Measurements from ENCODE around the gene XYLT1. TPM values are rescaled to one million over a fixed set of nuclear protein-coding genes. Genes with fewer than 3 reads are reported as not detected.

The XYLT1 gene
- total and polyA plus RNA-seq, 2 of the 8 experiments (the other 6 are each of a cell fraction or from before 2014, with no cell fraction given): 6.6 to 25.4 TPM

DNA sequence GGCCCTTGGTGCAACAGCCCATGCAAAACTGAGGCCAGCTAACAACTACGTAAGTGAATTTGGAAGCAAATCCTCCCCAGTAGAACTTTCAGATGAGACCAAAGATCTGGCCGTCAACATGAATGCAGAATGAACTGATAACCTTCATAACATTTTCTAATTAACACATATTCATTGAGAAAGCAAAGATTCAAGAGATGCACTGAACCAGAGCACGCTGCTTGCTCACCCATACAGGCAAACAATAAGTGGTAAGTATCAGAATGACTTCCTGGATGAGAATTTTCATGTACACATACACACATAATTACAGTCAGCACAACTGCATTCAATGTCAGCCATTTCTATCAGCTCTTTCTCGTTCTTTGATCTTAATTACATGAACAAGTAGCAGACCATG, 30.6 kb downstream of the XYLT1 start:
- H3K79me2 ChIP-seq (ENCODE audit: control insufficient read depth in 1 of 2, insufficient read depth in 2 of 2, low read length in 2 of 2): peaks cover 0 to 6% of the 10 kb centered on the region in 2 experiments; a peak in 2 of 4 replicates
- no peak overlapping the region for H2BK12ac ChIP-seq (ENCODE audit: low read depth, low read length)
- no peak for DNase-seq (ENCODE audit: low read depth in 1 of 2, low spot score in 2 of 2)
- H3K4me1 ChIP-seq (replicated peaks in 1 of 4; ENCODE audit: control insufficient read depth in 3 of 4, insufficient read depth in 4 of 4, low read length in 3 of 4): peaks cover 0 to 7% (median 0%) of the 10 kb centered on the region in 4 experiments; a peak in 1 of 7 replicates
- H3K18ac ChIP-seq (ENCODE audit: extremely low read depth, low read length): no peak overlapping the region
- H3K4me3 ChIP-seq (ENCODE audit: extremely low read depth in 1 of 4, insufficient read depth in 2 of 4, low read depth in 3 of 4, low read length in 4 of 4): no peak overlapping the region
- no peak for FAIRE-seq
- no peak overlapping the region for H4K8ac ChIP-seq (ENCODE audit: extremely low read depth, insufficient read depth, low read length)
- H3K36me3 ChIP-seq (ENCODE audit: control insufficient read depth in 2 of 4, insufficient read depth in 4 of 4, low read length in 3 of 4): no peaks in the 10 kb centered on the region
- no peak overlapping the region for H2BK15ac ChIP-seq (ENCODE audit: low read length)
- H3K23me2 ChIP-seq (ENCODE audit: low read depth, low read length): no peaks in the 10 kb centered on the region
- H3K79me1 ChIP-seq (ENCODE audit: low read depth, low read length): peaks cover 2% of the 10 kb centered on the region
- H4K91ac ChIP-seq (replicated peaks; ENCODE audit: insufficient read length, low read length): no peak overlapping the region
- peaks cover 0 to 2% of the 10 kb centered on the region in 2 experiments for H4K20me1 ChIP-seq (replicated peaks in 1 of 2; ENCODE audit: control insufficient read depth in 1 of 2, insufficient read depth in 2 of 2, low read length in 2 of 2)
- ChIA-PET CTCF (ENCODE audit: partially characterized antibody) (interaction anchor here (1.9 kb wide), 2 partner anchors 15 to 35 kb away, joined by 4 to 5 read pairs; no protein-coding TSS in a partner anchor), POLR2A (ENCODE audit: partially characterized antibody) (interaction anchor here (0.9 kb wide), 1 partner anchor 69 kb away, joined by 3 read pairs; no protein-coding TSS in a partner anchor)
- no peaks in the 10 kb centered on the region for H3K27me3 ChIP-seq (replicated peaks in 1 of 4; ENCODE audit: control insufficient read depth in 3 of 4, extremely low read depth in 1 of 4, insufficient read depth in 3 of 4, low read length in 3 of 4)
- H3K14ac ChIP-seq (ENCODE audit: insufficient read length): no peak overlapping the region
- no peaks in the 10 kb centered on the region for H3K9me3 ChIP-seq (ENCODE audit: insufficient read depth in 2 of 2, low read depth in 1 of 2, low read length in 1 of 2)
- no peak overlapping the region for H3K9ac ChIP-seq (replicated peaks in 1 of 4; ENCODE audit: extremely low read depth in 1 of 4, low read depth in 3 of 4, low read length in 3 of 4)
- no peak overlapping the region for H3K4ac ChIP-seq (replicated peaks; ENCODE audit: insufficient read length, low read depth, low read length)
- H2BK20ac ChIP-seq (ENCODE audit: low read length): no peak overlapping the region
- no peak overlapping the region for H2BK120ac ChIP-seq (replicated peaks; ENCODE audit: low read depth, low read length)
- H3K23ac ChIP-seq (ENCODE audit: insufficient read length): no peak overlapping the region
- TF ChIP-seq MAFK (IDR thresholded peaks at IDR 0.05; ENCODE audit: low read depth, low read length): no peak
- no peak overlapping the region for H2BK5ac ChIP-seq (ENCODE audit: low read depth, low read length)
- no peak overlapping the region for H3K56ac ChIP-seq (replicated peaks; ENCODE audit: insufficient read length, low read depth, low read length)
- no peak overlapping the region for H3K4me2 ChIP-seq (ENCODE audit: insufficient read depth in 1 of 2, low read depth in 2 of 2, low read length in 2 of 2)
- H4K5ac ChIP-seq (ENCODE audit: insufficient read length, low read depth, low read length): no peak overlapping the region
- H3K27ac ChIP-seq (ENCODE audit: low read depth, low read length): no peak overlapping the region
- H2AFZ ChIP-seq (ENCODE audit: low read length): no peak overlapping the region
- no peak overlapping the region for H2AK5ac ChIP-seq (ENCODE audit: low read depth, low read length)
- WGBS, 2 experiments (ENCODE audit: extremely low coverage in 1 of 2, insufficient coverage in 1 of 2, insufficient read length in 1 of 2, insufficient replicate concordance in 2 of 2, low coverage in 1 of 2, low lambda C conversion rate in 2 of 2, missing lambda C conversion rate in 1 of 2): 66% methylated on average over 4 of the region's 4 CpGs; no CpG with 5 or more reads in 1 of the 2 experiments

Measured in H1 (cell line).